HepG2 (cell line): Measurements from ENCODE around the gene PATL1.

Source experiments
- DPF2 ChIP-seq: sonication (generic); formaldehyde crosslinking; IDR thresholded peaks from 2 replicates; pipeline ENCODE4 v1.4.0; 2020; ENCODE audit warnings: mild to moderate bottlenecking, low read depth, missing genetic modification reagents, borderline replicate concordance
- EP300 ChIP-seq, 3 experiments: sonication (generic) in 1 of 3; formaldehyde crosslinking in 1 of 3; IDR thresholded peaks; 2 replicates each; pipeline versions ENCODE4 v1.5.1 to v1.6.1; 2011 to 2020; ENCODE audit warnings: low read depth in 2 of 3, low read length in 2 of 3, borderline replicate concordance in 1 of 3, improper control_type of control experiment in 1 of 3, mild to moderate bottlenecking in 1 of 3, missing genetic modification reagents in 1 of 3, moderate library complexity in 1 of 3
- KDM1A ChIP-seq: IDR thresholded peaks from 2 replicates; pipeline ENCODE4 v1.6.1; 2016; ENCODE audit warnings: missing compliant biosample characterization
- NFE2L2 ChIP-seq: fragments of 150-350 bp; IDR thresholded peaks from 2 replicates; pipeline ENCODE4 v1.6.1; 2014; ENCODE audit warnings: low read length
- TAF15 ChIP-seq: fragments of 200-400 bp; formaldehyde crosslinking; IDR thresholded peaks from one replicate; pipeline ENCODE4 v1.6.1; 2018; ENCODE audit warnings: mild to moderate bottlenecking, low read depth, low read length; ENCODE audit not compliant: poor library complexity, severe bottlenecking
- ZBTB1 ChIP-seq: sonication (generic); formaldehyde crosslinking; IDR thresholded peaks from 2 replicates; pipeline ENCODE4 v1.4.0; 2020; ENCODE audit warnings: missing genetic modification reagents, borderline replicate concordance
- ZNF709 ChIP-seq: sonication (generic); formaldehyde crosslinking; IDR thresholded peaks from 2 replicates; pipeline ENCODE4 v1.5.0; 2020; ENCODE audit warnings: mild to moderate bottlenecking, missing genetic modification reagents
- TF ChIP-seq, protein P1 (sequence below): sonication (generic); formaldehyde crosslinking; IDR thresholded peaks from 2 replicates; pipeline ENCODE4 v1.5.0; 2020; ENCODE audit warnings: mild to moderate bottlenecking, missing genetic modification reagents, moderate library complexity
- TF ChIP-seq, protein P2 (sequence below): IDR thresholded peaks from 2 replicates; pipeline ENCODE4 v1.6.1; 2012; ENCODE audit warnings: low read depth, low read length, improper control_type of control experiment

DNA sequence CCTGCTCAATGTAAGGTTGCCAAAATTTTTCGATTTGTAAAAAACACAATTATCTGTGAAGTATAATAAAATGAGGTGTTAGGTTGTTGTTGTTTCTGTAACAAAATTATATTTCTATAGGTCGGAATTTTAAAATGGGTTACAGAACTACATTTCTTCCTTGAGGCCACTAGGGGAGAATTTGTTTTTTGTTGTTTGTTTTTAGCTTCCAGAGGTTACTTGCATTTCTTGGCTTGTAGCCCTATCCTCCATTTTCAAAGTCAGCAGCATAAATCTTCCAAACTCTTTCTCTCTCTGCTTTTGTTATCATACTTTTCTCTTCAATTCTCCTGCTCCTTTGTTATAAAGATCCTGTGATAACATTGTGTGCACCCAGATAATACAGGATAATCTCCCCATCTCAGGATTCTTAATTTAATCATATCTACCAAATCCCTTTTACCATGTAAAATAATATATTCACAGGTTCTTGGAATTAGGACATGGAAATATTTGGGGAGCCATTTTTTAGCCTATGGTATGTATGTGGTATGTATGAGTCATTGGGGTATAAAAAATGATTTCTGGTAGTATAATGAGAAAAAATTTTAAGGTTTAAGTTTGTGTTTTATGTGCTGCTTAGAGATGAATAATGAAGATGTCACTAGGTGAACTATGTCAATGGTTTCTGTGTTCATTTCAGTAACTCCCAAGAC lies 9.4 kb upstream of the PATL1 start:
- no peak for TF ChIP-seq ZBTB1
- TF ChIP-seq DPF2 (CRISPR knock-in tag): no peak
- TF ChIP-seq, protein P1, sequence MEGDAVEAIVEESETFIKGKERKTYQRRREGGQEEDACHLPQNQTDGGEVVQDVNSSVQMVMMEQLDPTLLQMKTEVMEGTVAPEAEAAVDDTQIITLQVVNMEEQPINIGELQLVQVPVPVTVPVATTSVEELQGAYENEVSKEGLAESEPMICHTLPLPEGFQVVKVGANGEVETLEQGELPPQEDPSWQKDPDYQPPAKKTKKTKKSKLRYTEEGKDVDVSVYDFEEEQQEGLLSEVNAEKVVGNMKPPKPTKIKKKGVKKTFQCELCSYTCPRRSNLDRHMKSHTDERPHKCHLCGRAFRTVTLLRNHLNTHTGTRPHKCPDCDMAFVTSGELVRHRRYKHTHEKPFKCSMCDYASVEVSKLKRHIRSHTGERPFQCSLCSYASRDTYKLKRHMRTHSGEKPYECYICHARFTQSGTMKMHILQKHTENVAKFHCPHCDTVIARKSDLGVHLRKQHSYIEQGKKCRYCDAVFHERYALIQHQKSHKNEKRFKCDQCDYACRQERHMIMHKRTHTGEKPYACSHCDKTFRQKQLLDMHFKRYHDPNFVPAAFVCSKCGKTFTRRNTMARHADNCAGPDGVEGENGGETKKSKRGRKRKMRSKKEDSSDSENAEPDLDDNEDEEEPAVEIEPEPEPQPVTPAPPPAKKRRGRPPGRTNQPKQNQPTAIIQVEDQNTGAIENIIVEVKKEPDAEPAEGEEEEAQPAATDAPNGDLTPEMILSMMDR (CRISPR knock-in tag): no peak
- TF ChIP-seq KDM1A (CRISPR knock-in tag): no peak
- no peak for TF ChIP-seq NFE2L2
- TF ChIP-seq, protein P2, sequence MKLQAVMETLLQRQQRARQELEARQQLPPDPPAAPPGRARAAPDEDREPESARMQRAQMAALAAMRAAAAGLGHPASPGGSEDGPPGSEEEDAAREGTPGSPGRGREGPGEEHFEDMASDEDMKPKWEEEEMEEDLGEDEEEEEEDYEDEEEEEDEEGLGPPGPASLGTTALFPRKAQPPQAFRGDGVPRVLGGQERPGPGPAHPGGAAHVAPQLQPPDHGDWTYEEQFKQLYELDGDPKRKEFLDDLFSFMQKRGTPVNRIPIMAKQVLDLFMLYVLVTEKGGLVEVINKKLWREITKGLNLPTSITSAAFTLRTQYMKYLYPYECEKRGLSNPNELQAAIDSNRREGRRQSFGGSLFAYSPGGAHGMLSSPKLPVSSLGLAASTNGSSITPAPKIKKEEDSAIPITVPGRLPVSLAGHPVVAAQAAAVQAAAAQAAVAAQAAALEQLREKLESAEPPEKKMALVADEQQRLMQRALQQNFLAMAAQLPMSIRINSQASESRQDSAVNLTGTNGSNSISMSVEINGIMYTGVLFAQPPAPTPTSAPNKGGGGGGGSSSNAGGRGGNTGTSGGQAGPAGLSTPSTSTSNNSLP: no peak
- no peak for TF ChIP-seq TAF15
- TF ChIP-seq ZNF709 (CRISPR knock-in tag): no peak
- TF ChIP-seq EP300 (IDR thresholded peaks at IDR 0.05; ENCODE audit: low read depth in 2 of 2, low read length in 2 of 2): no peak
- no peak for TF ChIP-seq EP300 (CRISPR knock-in tag; IDR thresholded peaks at IDR 0.05; ENCODE audit: borderline replicate concordance)
